ENCODE data around the gene ARL17B.
"Not testable (repeated sequence)": the region's sequence is repeated elsewhere in the genome, so short reads cannot be mapped to it uniquely, and the experiment has no call there.

ARL17B gene

GRCh38 chr17:46253722-46254121, 107.8 kb downstream of the ARL17B start:
- not testable (repeated sequence) for H3K4me1 ChIP-seq (ENCODE audit: low read depth, poor library complexity, severe bottlenecking); H3K79me2 ChIP-seq (ENCODE audit: insufficient read depth, low read depth); H3K4me2 ChIP-seq; H3K27me3 ChIP-seq (ENCODE audit: insufficient read depth, low read depth); H4K20me1 ChIP-seq (ENCODE audit: insufficient read depth); H3K4me3 ChIP-seq (IDR thresholded peaks at IDR 0.05; ENCODE audit: insufficient read depth, low read depth, low read length); H2AFZ ChIP-seq (ENCODE audit: low read depth); H3K27ac ChIP-seq; H3K36me3 ChIP-seq (ENCODE audit: insufficient read depth); H3K9ac ChIP-seq
- peak; percentile 64 for TF ChIP-seq CTCF (conservative IDR thresholded peaks at IDR 0.05; ENCODE audit: low read depth, low read length)

GRCh38 chr17:46252804-46253203, 108.8 kb downstream of the ARL17B start:
- H2AFZ ChIP-seq (ENCODE audit: low read depth); H3K4me3 ChIP-seq (IDR thresholded peaks at IDR 0.05; ENCODE audit: insufficient read depth, low read depth, low read length); H3K36me3 ChIP-seq (ENCODE audit: insufficient read depth); H3K4me1 ChIP-seq (ENCODE audit: low read depth, poor library complexity, severe bottlenecking); H3K27me3 ChIP-seq (ENCODE audit: insufficient read depth, low read depth); H3K4me2 ChIP-seq; H4K20me1 ChIP-seq (ENCODE audit: insufficient read depth); H3K9ac ChIP-seq; H3K27ac ChIP-seq; H3K79me2 ChIP-seq (ENCODE audit: insufficient read depth, low read depth): not testable (repeated sequence)

GRCh38 chr17:46249153-46249552, 112.4 kb downstream of the ARL17B start:
- not testable (repeated sequence) for H3K27me3 ChIP-seq (ENCODE audit: insufficient read depth, low read depth); H3K27ac ChIP-seq; H3K4me1 ChIP-seq (ENCODE audit: low read depth, poor library complexity, severe bottlenecking); H3K4me3 ChIP-seq (IDR thresholded peaks at IDR 0.05; ENCODE audit: insufficient read depth, low read depth, low read length); H4K20me1 ChIP-seq (ENCODE audit: insufficient read depth); H3K79me2 ChIP-seq (ENCODE audit: insufficient read depth, low read depth); H3K9ac ChIP-seq; H3K4me2 ChIP-seq; H3K36me3 ChIP-seq (ENCODE audit: insufficient read depth); H2AFZ ChIP-seq (ENCODE audit: low read depth)

- H3K4me1 ChIP-seq (ENCODE audit: low read depth, poor library complexity, severe bottlenecking); H3K9ac ChIP-seq; H2AFZ ChIP-seq (ENCODE audit: low read depth); H3K4me2 ChIP-seq; H4K20me1 ChIP-seq (ENCODE audit: insufficient read depth); H3K36me3 ChIP-seq (ENCODE audit: insufficient read depth); H3K27me3 ChIP-seq (ENCODE audit: insufficient read depth, low read depth); H3K79me2 ChIP-seq (ENCODE audit: insufficient read depth, low read depth); H3K27ac ChIP-seq; H3K4me3 ChIP-seq (IDR thresholded peaks at IDR 0.05; ENCODE audit: insufficient read depth, low read depth, low read length): not testable (repeated sequence)
These were observed 116.4 kb downstream of the ARL17B start for GRCh38 chr17:46244949-46245768.

GRCh38 chr17:46244339-46244913, 117.1 kb downstream of the ARL17B start:
- not testable (repeated sequence) for H3K27me3 ChIP-seq (ENCODE audit: insufficient read depth, low read depth); H3K9ac ChIP-seq; H3K36me3 ChIP-seq (ENCODE audit: insufficient read depth); H3K4me2 ChIP-seq; H3K4me3 ChIP-seq (IDR thresholded peaks at IDR 0.05; ENCODE audit: insufficient read depth, low read depth, low read length); H2AFZ ChIP-seq (ENCODE audit: low read depth); H3K4me1 ChIP-seq (ENCODE audit: low read depth, poor library complexity, severe bottlenecking); H3K79me2 ChIP-seq (ENCODE audit: insufficient read depth, low read depth); H4K20me1 ChIP-seq (ENCODE audit: insufficient read depth); H3K27ac ChIP-seq

- not testable (repeated sequence) for H3K27ac ChIP-seq; H2AFZ ChIP-seq (ENCODE audit: low read depth); H3K27me3 ChIP-seq (ENCODE audit: insufficient read depth, low read depth); H4K20me1 ChIP-seq (ENCODE audit: insufficient read depth); H3K9ac ChIP-seq; H3K4me2 ChIP-seq; H3K79me2 ChIP-seq (ENCODE audit: insufficient read depth, low read depth); H3K36me3 ChIP-seq (ENCODE audit: insufficient read depth); H3K4me1 ChIP-seq (ENCODE audit: low read depth, poor library complexity, severe bottlenecking); H3K4me3 ChIP-seq (IDR thresholded peaks at IDR 0.05; ENCODE audit: insufficient read depth, low read depth, low read length)
These were observed 117.6 kb downstream of the ARL17B start for GRCh38 chr17:46243928-46244327.

GRCh38 chr17:46243505-46243904, 118.1 kb downstream of the ARL17B start:
- not testable (repeated sequence) for H2AFZ ChIP-seq (ENCODE audit: low read depth); H3K27me3 ChIP-seq (ENCODE audit: insufficient read depth, low read depth); H3K27ac ChIP-seq; H3K9ac ChIP-seq; H3K79me2 ChIP-seq (ENCODE audit: insufficient read depth, low read depth); H3K4me1 ChIP-seq (ENCODE audit: low read depth, poor library complexity, severe bottlenecking); H3K36me3 ChIP-seq (ENCODE audit: insufficient read depth); H3K4me2 ChIP-seq; H4K20me1 ChIP-seq (ENCODE audit: insufficient read depth); H3K4me3 ChIP-seq (IDR thresholded peaks at IDR 0.05; ENCODE audit: insufficient read depth, low read depth, low read length)

- H3K4me3 ChIP-seq (IDR thresholded peaks at IDR 0.05; ENCODE audit: insufficient read depth, low read depth, low read length); H3K4me2 ChIP-seq; H3K9ac ChIP-seq; H3K79me2 ChIP-seq (ENCODE audit: insufficient read depth, low read depth); H3K27me3 ChIP-seq (ENCODE audit: insufficient read depth, low read depth); H2AFZ ChIP-seq (ENCODE audit: low read depth); H3K4me1 ChIP-seq (ENCODE audit: low read depth, poor library complexity, severe bottlenecking); H3K36me3 ChIP-seq (ENCODE audit: insufficient read depth); H3K27ac ChIP-seq; H4K20me1 ChIP-seq (ENCODE audit: insufficient read depth): not testable (repeated sequence)
These were observed 130.2 kb downstream of the ARL17B start for GRCh38 chr17:46231359-46231758.

- not testable (repeated sequence) for H3K36me3 ChIP-seq (ENCODE audit: insufficient read depth); H3K27me3 ChIP-seq (ENCODE audit: insufficient read depth, low read depth); H3K4me2 ChIP-seq; H3K79me2 ChIP-seq (ENCODE audit: insufficient read depth, low read depth); H4K20me1 ChIP-seq (ENCODE audit: insufficient read depth); H3K27ac ChIP-seq; H3K4me3 ChIP-seq (IDR thresholded peaks at IDR 0.05; ENCODE audit: insufficient read depth, low read depth, low read length); H3K4me1 ChIP-seq (ENCODE audit: low read depth, poor library complexity, severe bottlenecking)
- Histone ChIP-seq H2AFZ (ENCODE audit: low read depth) (peak overlapping the region; percentile 64; the same call in 1 of the 2 replicates), H3K9ac (peak overlapping the region; percentile 25; the same call in 1 of the 2 replicates)
These were observed 136.2 kb downstream of the ARL17B start for GRCh38 chr17:46225274-46225794.
